WTC11 (cell line): Measurements from ENCODE around the gene FBXO47.

Experiments used
- CREM ChIP-seq: sonication (generic); formaldehyde crosslinking; IDR thresholded peaks from 2 replicates; pipeline ENCODE4 v1.8.1; 2022; ENCODE audit warnings: mild to moderate bottlenecking, missing genetic modification reagents, moderate library complexity
- CTCF ChIP-seq: fragments of 200-600 bp; IDR thresholded peaks from 2 replicates; pipeline ENCODE4 v1.8.0; 2022; ENCODE audit warnings: antibody characterized with exemption
- ESRRA ChIP-seq: sonication (generic); formaldehyde crosslinking; IDR thresholded peaks from 2 replicates; pipeline ENCODE4 v1.8.1; 2022; ENCODE audit warnings: mild to moderate bottlenecking, missing genetic modification reagents, borderline replicate concordance
- FOXK1 ChIP-seq: sonication (generic); formaldehyde crosslinking; IDR thresholded peaks from 2 replicates; pipeline ENCODE4 v1.8.0; 2022; ENCODE audit warnings: mild to moderate bottlenecking, moderate library complexity, missing genetic modification reagents
- JUN ChIP-seq: sonication (generic); formaldehyde crosslinking; IDR thresholded peaks from 2 replicates; pipeline ENCODE4 v1.8.0; 2023; ENCODE audit warnings: mild to moderate bottlenecking, missing genetic modification reagents
- MAX ChIP-seq: sonication (generic); formaldehyde crosslinking; IDR thresholded peaks from 2 replicates; pipeline ENCODE4 v1.8.0; 2022; ENCODE audit warnings: mild to moderate bottlenecking, missing genetic modification reagents
- NFYB ChIP-seq: sonication (generic); formaldehyde crosslinking; conservative IDR thresholded peaks from 2 replicates; pipeline ENCODE4 v1.8.0; 2022; ENCODE audit warnings: low read depth, missing genetic modification reagents
- NR2C2 ChIP-seq: sonication (generic); formaldehyde crosslinking; IDR thresholded peaks from 2 replicates; pipeline ENCODE4 v1.8.0; 2022; ENCODE audit warnings: mild to moderate bottlenecking, missing genetic modification reagents
- NR3C1 ChIP-seq: sonication (generic); formaldehyde crosslinking; conservative IDR thresholded peaks from 2 replicates; pipeline ENCODE4 v1.8.1; 2023; ENCODE audit warnings: low read depth, mild to moderate bottlenecking, missing genetic modification reagents
- OVOL2 ChIP-seq: fragments of 250-450 bp; sonication (Bioruptor Pico); IDR thresholded peaks from 2 replicates; pipeline ENCODE4 v1.9.0; 2021; ENCODE audit warnings: mild to moderate bottlenecking, borderline replicate concordance
- PREB ChIP-seq: sonication (generic); formaldehyde crosslinking; IDR thresholded peaks from 2 replicates; pipeline ENCODE4 v1.8.1; 2022; ENCODE audit warnings: mild to moderate bottlenecking, missing genetic modification reagents, moderate library complexity, borderline replicate concordance
- RELA ChIP-seq: sonication (generic); formaldehyde crosslinking; IDR thresholded peaks from 2 replicates; pipeline ENCODE4 v1.8.1; 2022; ENCODE audit warnings: missing genetic modification reagents, mild to moderate bottlenecking, borderline replicate concordance
- ZMAT4 ChIP-seq: fragments of 250-450 bp; sonication (Bioruptor Pico); IDR thresholded peaks from 2 replicates; pipeline ENCODE4 v1.9.0; 2021; ENCODE audit warnings: mild to moderate bottlenecking

GRCh38 chr17:38942696-38943334 lies 24.4 kb downstream of the FBXO47 start:
- TF ChIP-seq JUN (no peak), CTCF (no peak), MAX (CRISPR knock-in tag) (no peak), OVOL2 (CRISPR knock-in tag) (no peak), ZMAT4 (CRISPR knock-in tag) (no peak), PREB (no peak), NR3C1 (CRISPR knock-in tag) (no peak), NFYB (CRISPR knock-in tag) (no peak), NR2C2 (CRISPR knock-in tag) (no peak), CREM (no peak), ESRRA (CRISPR knock-in tag) (no peak), FOXK1 (no peak), RELA (no peak)
